Fibroblast of skin of left biceps (primary cell): ENCODE results near the gene DNAH10.

Experiments used
- DNase-seq, 2 experiments: peaks; one replicate each; pipeline ENCODE4 v3.0.0-alpha.2; 2013; ENCODE audit warnings: low read depth in 2 of 2

The DNAH10 gene

GRCh38 chr12:123934016-123934620 lies 172.0 kb downstream of the DNAH10 start:
- DNase-seq: no peak

GRCh38 chr12:123934829-123935228 lies 172.7 kb downstream of the DNAH10 start:
- no peak for DNase-seq

GRCh38 chr12:123935956-123936355 lies 173.9 kb downstream of the DNAH10 start:
- DNase-seq: no peak

- no peak for DNase-seq
These were observed 174.4 kb downstream of the DNAH10 start for GRCh38 chr12:123936471-123936870.

GRCh38 chr12:123936956-123937706 lies 175.0 kb downstream of the DNAH10 start:
- DNase-seq: no peak

- DNase-seq: no peak
These were observed 175.8 kb downstream of the DNAH10 start for GRCh38 chr12:123937707-123938591.

GRCh38 chr12:123938679-123939480 lies 176.8 kb downstream of the DNAH10 start:
- DNase-seq: no peak

- no peak for DNase-seq
These were observed 177.9 kb downstream of the DNAH10 start for GRCh38 chr12:123939716-123940626.

GRCh38 chr12:123940627-123940966 lies 178.5 kb downstream of the DNAH10 start:
- DNase-seq: no peak

GRCh38 chr12:123941000-123941399 lies 178.9 kb downstream of the DNAH10 start:
- DNase-seq: no peak

GRCh38 chr12:123941624-123942237 lies 179.6 kb downstream of the DNAH10 start:
- DNase-seq: no peak

- DNase-seq: peak; percentile 72 to 75
These were observed 180.1 kb downstream of the DNAH10 start for GRCh38 chr12:123942238-123942653.

GRCh38 chr12:123942911-123943648 lies 181.0 kb downstream of the DNAH10 start:
- peak in 1 of 2 experiments; percentile 18 for DNase-seq

- no peak for DNase-seq
These were observed 181.7 kb downstream of the DNAH10 start for GRCh38 chr12:123943816-123944215.

- no peak for DNase-seq
These were observed 182.6 kb downstream of the DNAH10 start for GRCh38 chr12:123944696-123945095.

GRCh38 chr12:123945287-123946151 lies 183.4 kb downstream of the DNAH10 start:
- no peak for DNase-seq

GRCh38 chr12:123946152-123946515 lies 184.0 kb downstream of the DNAH10 start:
- no peak for DNase-seq
